ENCODE data around the gene KRTAP26-1.

The KRTAP26-1 gene, protein sequence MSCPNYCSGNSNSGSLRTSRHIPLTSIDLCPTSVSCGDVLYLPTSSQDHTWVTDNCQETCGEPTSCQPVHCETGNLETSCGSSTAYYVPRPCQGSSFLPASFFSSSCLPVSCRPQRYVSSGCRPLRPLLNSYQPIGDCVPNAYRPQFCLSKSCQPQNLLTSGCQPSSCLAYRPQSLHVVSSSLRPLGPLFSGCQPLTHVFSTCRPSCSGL

DNA sequence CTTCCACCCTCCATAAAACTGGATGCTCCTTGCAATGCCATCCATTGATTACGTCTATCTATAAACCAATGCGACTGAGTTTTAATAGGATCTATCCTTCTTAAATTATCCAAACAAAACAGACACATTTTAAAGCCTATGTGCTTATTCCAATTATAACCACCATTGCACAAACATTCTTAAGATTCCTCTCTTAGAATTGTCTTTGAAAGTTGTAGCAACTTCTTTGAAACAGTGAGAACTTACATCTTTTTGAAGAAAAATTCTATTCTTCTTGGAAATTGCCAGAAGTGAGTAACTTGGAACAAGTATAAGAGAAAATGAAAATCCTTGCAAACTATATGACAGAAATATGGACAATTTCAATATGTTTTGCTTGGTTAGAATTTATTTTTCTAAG is at the start of gene KRTAP26-1:
KRTAP26-1 (minus strand) TSS at position 101 of the 400 bp plus-strand sequence. CDS start 280 bp downstream, outside the sequence.
- H3K4me3 ChIP-seq (replicated peaks; ENCODE audit: low read depth, low read length): no peak within 1 kb of the TSS
- TF ChIP-seq, protein P1, sequence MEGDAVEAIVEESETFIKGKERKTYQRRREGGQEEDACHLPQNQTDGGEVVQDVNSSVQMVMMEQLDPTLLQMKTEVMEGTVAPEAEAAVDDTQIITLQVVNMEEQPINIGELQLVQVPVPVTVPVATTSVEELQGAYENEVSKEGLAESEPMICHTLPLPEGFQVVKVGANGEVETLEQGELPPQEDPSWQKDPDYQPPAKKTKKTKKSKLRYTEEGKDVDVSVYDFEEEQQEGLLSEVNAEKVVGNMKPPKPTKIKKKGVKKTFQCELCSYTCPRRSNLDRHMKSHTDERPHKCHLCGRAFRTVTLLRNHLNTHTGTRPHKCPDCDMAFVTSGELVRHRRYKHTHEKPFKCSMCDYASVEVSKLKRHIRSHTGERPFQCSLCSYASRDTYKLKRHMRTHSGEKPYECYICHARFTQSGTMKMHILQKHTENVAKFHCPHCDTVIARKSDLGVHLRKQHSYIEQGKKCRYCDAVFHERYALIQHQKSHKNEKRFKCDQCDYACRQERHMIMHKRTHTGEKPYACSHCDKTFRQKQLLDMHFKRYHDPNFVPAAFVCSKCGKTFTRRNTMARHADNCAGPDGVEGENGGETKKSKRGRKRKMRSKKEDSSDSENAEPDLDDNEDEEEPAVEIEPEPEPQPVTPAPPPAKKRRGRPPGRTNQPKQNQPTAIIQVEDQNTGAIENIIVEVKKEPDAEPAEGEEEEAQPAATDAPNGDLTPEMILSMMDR (IDR thresholded peaks at IDR 0.05; ENCODE audit: low read depth, low read length, missing control alignments): no peak
- no peak for DNase-seq (ENCODE audit: extremely low read depth, low read depth)

DNA sequence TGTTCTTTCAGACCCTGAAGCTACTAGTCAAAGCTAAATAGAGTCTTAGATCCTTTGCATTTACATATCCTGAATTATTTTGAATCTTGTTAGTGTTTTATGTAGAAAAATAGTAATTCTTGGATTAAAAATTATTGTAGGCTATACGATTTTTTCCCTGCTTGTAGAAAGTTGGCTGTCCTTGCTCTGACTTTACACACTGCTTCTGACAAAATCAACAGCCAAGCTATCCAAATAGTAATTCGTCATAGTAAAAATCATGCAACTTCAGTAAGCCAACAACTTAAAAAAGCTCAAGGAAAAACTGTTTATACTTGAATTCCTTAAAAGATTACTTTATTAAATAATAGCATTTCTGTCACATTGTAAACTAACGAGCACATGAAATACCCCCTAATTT is 35.8 kb upstream of the KRTAP26-1 start:
- H3K4me3 ChIP-seq (replicated peaks; ENCODE audit: low read depth, low read length): no peak overlapping the region
- DNase-seq (ENCODE audit: extremely low read depth, low read depth): no peak
- TF ChIP-seq, protein P1 (IDR thresholded peaks at IDR 0.05; ENCODE audit: low read depth, low read length, missing control alignments): no peak

DNA sequence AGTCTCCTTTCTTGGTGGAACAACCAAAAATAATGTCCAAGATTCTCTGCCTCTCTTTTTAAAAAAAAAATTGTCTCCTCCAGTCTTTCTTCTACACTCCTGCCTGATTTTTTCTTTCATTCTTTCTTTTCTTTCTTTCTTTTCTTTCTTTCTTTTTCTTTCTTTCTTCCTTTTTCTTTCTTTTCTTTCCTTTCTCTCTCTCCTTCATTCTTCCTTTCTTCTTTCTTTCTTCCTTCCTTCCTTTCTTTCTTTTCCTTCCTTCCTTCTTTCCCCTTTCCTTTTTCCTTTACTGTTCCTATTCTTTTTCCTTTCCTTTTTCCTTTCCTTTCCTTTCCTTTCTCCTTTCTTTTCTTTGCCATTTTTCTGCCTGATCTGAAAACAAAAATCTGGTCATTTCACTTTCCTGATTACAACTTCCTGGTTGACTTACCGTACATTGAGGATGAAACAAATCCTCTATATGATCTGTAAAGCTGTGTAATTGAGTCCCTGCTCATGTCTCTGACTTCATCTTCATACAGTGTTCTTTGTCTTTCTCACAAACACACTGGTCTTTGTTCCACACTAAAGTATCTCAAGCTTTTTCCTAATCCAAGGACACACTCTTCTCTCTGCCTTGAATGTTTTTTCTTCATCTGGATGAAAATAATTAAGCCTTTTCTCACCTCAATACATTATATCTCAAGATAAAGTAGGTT is 34.3 kb upstream of the KRTAP26-1 start:
- no peak for DNase-seq (ENCODE audit: extremely low read depth, low read depth)
- TF ChIP-seq, protein P1 (IDR thresholded peaks at IDR 0.05; ENCODE audit: low read depth, low read length, missing control alignments): no peak
- no peak overlapping the region for H3K4me3 ChIP-seq (replicated peaks; ENCODE audit: low read depth, low read length)

DNA sequence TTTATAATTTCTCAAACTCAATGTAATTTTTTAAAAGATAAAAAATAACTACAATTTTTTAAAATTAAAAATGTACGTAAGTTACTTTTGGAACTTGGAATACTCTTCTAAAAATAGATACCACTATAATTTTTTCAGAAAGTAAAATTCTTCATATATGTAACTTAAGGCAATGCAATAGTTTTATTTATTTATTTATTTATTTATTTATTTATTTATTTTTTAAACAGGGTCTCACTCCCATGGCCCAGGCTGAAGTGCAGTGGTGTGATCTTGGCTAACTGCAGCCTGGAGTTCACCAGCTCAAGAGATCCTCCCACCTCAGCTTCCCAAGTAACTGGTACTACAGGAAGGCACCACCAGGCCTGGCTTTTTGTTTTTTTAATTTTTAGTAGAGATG is 31.4 kb upstream of the KRTAP26-1 start:
- DNase-seq (ENCODE audit: extremely low read depth, low read depth): no peak
- TF ChIP-seq, protein P1 (IDR thresholded peaks at IDR 0.05; ENCODE audit: low read depth, low read length, missing control alignments): no peak
- H3K4me3 ChIP-seq (replicated peaks; ENCODE audit: low read depth, low read length): no peak overlapping the region

DNA sequence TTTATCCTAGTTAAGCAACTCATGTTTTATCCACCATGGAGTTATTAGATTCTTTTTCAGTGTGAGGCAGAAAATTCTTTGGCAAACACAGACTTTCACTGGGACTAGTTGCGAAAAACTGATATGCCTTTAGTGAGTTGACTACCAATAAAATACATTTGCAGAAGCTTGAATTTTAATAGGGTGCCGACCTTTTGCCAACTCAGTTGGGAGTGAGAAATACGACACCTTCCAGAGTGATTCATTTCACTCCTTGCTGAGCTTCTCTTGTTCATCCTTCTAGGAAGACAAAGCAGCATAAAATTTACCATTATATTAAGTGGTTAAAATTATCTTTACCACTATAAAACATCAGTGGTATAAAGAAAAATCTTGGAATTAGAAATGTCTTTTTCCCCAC is 29.5 kb upstream of the KRTAP26-1 start:
- no peak for DNase-seq (ENCODE audit: extremely low read depth, low read depth)
- H3K4me3 ChIP-seq (replicated peaks; ENCODE audit: low read depth, low read length): no peak overlapping the region
- TF ChIP-seq, protein P1 (IDR thresholded peaks at IDR 0.05; ENCODE audit: low read depth, low read length, missing control alignments): no peak

DNA sequence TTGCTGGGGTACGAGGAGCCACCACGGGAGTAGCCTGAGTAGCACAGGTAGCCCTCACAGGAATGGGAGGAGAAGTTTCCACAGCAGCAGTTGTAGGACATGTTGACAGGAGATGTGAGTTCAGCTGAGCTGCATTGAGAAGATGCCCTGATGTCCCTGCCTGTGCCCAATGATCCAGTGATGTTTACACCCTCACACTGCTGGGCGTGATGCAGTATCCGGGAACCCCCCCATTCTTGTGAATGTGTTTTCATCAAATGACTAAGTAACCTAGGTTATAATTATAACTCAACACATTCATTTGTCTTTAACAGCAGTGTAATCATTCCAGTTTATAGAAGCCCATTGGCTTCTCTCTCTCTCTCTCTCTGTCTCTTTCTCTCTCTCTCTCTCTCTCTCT is 28.4 kb upstream of the KRTAP26-1 start, which contains the start of gene KRTAP23-1:
KRTAP23-1 (minus strand) TSS at position 101 of the 400 bp plus-strand sequence; CDS start at position 101, 0 bp downstream.
- TF ChIP-seq, protein P1 (IDR thresholded peaks at IDR 0.05; ENCODE audit: low read depth, low read length, missing control alignments): no peak
- no peak within 1 kb of the TSS for H3K4me3 ChIP-seq (replicated peaks; ENCODE audit: low read depth, low read length)
- DNase-seq (ENCODE audit: extremely low read depth, low read depth): no peak
